HEK293 (cell line): ENCODE data around the gene SAMD3.

Source experiments
- CTCF ChIA-PET: fragments of 350-600 bp; formaldehyde crosslinking; extraction: SDS; loops from one replicate; lab custom pipeline; 2021; ENCODE audit warnings: antibody characterized with exemption; lab: Yijun Ruan, JAX
- POLR2A ChIA-PET: fragments of 300-600 bp; formaldehyde crosslinking; extraction: SDS; loops from one replicate; lab custom pipeline; 2020; ENCODE audit warnings: antibody characterized with exemption, inconsistent platforms; lab: Yijun Ruan, JAX
- H3K27ac ChIP-seq: fragments of 200-500 bp; sonication (Bioruptor generic); 2 replicates; pipeline ENCODE4 v1.5.1; 2014; ENCODE audit warnings: low read depth, low read length, control low read depth, inconsistent platforms; ENCODE audit errors: extremely low read depth
- H3K36me3 ChIP-seq, 2 experiments: fragments of 200-500 bp in 1 of 2; sonication (Bioruptor generic) in 1 of 2; 1 replicate in 1 of 2; 2 replicates in 1 of 2; pipeline ENCODE4 v1.5.1; 2014 to 2017; ENCODE audit warnings: inconsistent platforms in 2 of 2, low read length in 2 of 2; ENCODE audit not compliant: control insufficient read depth in 2 of 2, insufficient read depth in 1 of 2
- H3K4me1 ChIP-seq: fragments of 200-500 bp; sonication (Bioruptor generic); 2 replicates; pipeline ENCODE4 v1.5.1; 2014; ENCODE audit warnings: mild to moderate bottlenecking, low read length, inconsistent platforms; ENCODE audit not compliant: control insufficient read depth, insufficient read depth
- H3K4me3 ChIP-seq: 2 replicates; pipeline ENCODE4 v1.5.1; 2011; ENCODE audit warnings: low read depth, mild to moderate bottlenecking, control low read depth, low read length, moderate library complexity
- H3K9me3 ChIP-seq: fragments of 200-500 bp; sonication (Bioruptor generic); 2 replicates; pipeline ENCODE4 v1.5.1; 2014; ENCODE audit warnings: low read depth, low read length, inconsistent platforms; ENCODE audit not compliant: control insufficient read depth, insufficient read depth
- BCL11B ChIP-seq: fragments of 450-650 bp; formaldehyde crosslinking; IDR thresholded peaks from 2 replicates; pipeline ENCODE4 v1.5.1; 2016; ENCODE audit warnings: low read depth, missing biosample characterization, missing genetic modification characterization
- GLIS2 ChIP-seq: fragments of 450-650 bp; formaldehyde crosslinking; IDR thresholded peaks from 2 replicates; pipeline ENCODE4 v1.5.1; 2016; ENCODE audit warnings: missing biosample characterization, missing genetic modification characterization
- IKZF3 ChIP-seq: fragments of 450-650 bp; IDR thresholded peaks from 2 replicates; pipeline ENCODE4 v1.5.0; 2018; ENCODE audit warnings: missing biosample characterization, mild to moderate bottlenecking, missing genetic modification characterization, moderate library complexity
- MYNN ChIP-seq: fragments of 450-650 bp; formaldehyde crosslinking; IDR thresholded peaks from 2 replicates; pipeline ENCODE4 v1.5.1; 2016; ENCODE audit warnings: missing biosample characterization, missing genetic modification characterization, borderline replicate concordance
- MZF1 ChIP-seq: fragments of 450-650 bp; formaldehyde crosslinking; IDR thresholded peaks from 2 replicates; pipeline ENCODE4 v1.5.1; 2017; ENCODE audit warnings: missing biosample characterization, missing genetic modification characterization, borderline replicate concordance
- OSR2 ChIP-seq: fragments of 450-650 bp; formaldehyde crosslinking; IDR thresholded peaks from 2 replicates; pipeline ENCODE4 v1.5.1; 2016; ENCODE audit warnings: missing biosample characterization, missing genetic modification characterization
- REPIN1 ChIP-seq: fragments of 450-650 bp; formaldehyde crosslinking; IDR thresholded peaks from 2 replicates; pipeline ENCODE4 v1.5.1; 2017; ENCODE audit warnings: missing biosample characterization, missing genetic modification characterization, low read depth
- ZNF121 ChIP-seq: fragments of 450-650 bp; formaldehyde crosslinking; IDR thresholded peaks from 2 replicates; pipeline ENCODE4 v1.5.1; 2016; ENCODE audit warnings: missing biosample characterization, missing genetic modification characterization
- ZNF202 ChIP-seq: fragments of 450-650 bp; formaldehyde crosslinking; IDR thresholded peaks from 2 replicates; pipeline ENCODE4 v1.5.1; 2016; ENCODE audit warnings: missing biosample characterization, missing genetic modification characterization, borderline replicate concordance
- ZNF292 ChIP-seq: fragments of 450-650 bp; formaldehyde crosslinking; IDR thresholded peaks from 2 replicates; pipeline ENCODE4 v1.5.1; 2016; ENCODE audit warnings: low read depth, missing biosample characterization, missing genetic modification characterization, borderline replicate concordance
- ZNF48 ChIP-seq: fragments of 450-650 bp; formaldehyde crosslinking; IDR thresholded peaks from 2 replicates; pipeline ENCODE4 v1.5.1; 2016; ENCODE audit warnings: missing biosample characterization, missing genetic modification characterization
- ZNF530 ChIP-seq: fragments of 450-650 bp; formaldehyde crosslinking; IDR thresholded peaks from 2 replicates; pipeline ENCODE4 v1.5.1; 2016; ENCODE audit warnings: low read depth, missing biosample characterization, missing genetic modification characterization
- ZNF600 ChIP-seq: fragments of 450-650 bp; formaldehyde crosslinking; IDR thresholded peaks from 2 replicates; pipeline ENCODE4 v1.5.1; 2016; ENCODE audit warnings: missing biosample characterization, missing genetic modification characterization
- ZNF670 ChIP-seq: fragments of 450-650 bp; formaldehyde crosslinking; IDR thresholded peaks from 2 replicates; pipeline ENCODE4 v1.5.1; 2016; ENCODE audit warnings: missing biosample characterization, missing genetic modification characterization, low read depth
- ZNF747 ChIP-seq: fragments of 450-650 bp; formaldehyde crosslinking; IDR thresholded peaks from 2 replicates; pipeline ENCODE4 v1.5.1; 2016; ENCODE audit warnings: missing biosample characterization, missing genetic modification characterization
- ZNF791 ChIP-seq: fragments of 450-650 bp; formaldehyde crosslinking; IDR thresholded peaks from 2 replicates; pipeline ENCODE4 v1.5.1; 2016; ENCODE audit warnings: missing biosample characterization, missing genetic modification characterization
- TF ChIP-seq, protein P1 (sequence below): fragments of 450-650 bp; formaldehyde crosslinking; IDR thresholded peaks from 2 replicates; pipeline ENCODE4 v1.5.1; 2016; ENCODE audit warnings: missing biosample characterization, missing genetic modification characterization, borderline replicate concordance
- TF ChIP-seq, protein P2 (sequence below): fragments of 450-650 bp; formaldehyde crosslinking; IDR thresholded peaks from 2 replicates; pipeline ENCODE4 v1.5.1; 2016; ENCODE audit warnings: missing biosample characterization, missing genetic modification characterization
- TF ChIP-seq, protein P3 (sequence below): fragments of 450-650 bp; formaldehyde crosslinking; conservative IDR thresholded peaks from 2 replicates; pipeline ENCODE4 v1.5.1; 2016; ENCODE audit warnings: low read depth, missing biosample characterization, missing genetic modification characterization

Gene SAMD3

DNA sequence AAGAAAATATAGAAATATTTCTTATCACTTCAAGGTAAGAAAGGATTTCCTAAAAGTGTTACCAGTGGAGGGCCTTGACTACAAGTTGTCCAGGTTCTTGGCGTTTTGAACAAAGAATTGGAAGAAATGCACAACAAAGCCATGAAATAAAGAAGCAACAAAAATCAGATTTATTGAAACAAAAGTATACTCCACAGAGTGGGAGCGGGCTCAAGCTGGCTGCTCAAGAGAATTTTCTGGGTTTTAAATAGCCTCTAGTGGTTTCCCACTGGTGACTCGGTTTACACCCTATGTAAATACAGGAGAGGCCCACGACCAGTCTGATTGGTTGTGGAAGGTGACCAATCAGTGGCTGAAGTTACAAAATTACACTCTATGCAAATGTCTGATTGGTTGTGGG is 64.2 kb downstream of the SAMD3 start:
- no peak for TF ChIP-seq MYNN
- no peak for TF ChIP-seq IKZF3 (tag by site-specific recombination)
- TF ChIP-seq, protein P1, sequence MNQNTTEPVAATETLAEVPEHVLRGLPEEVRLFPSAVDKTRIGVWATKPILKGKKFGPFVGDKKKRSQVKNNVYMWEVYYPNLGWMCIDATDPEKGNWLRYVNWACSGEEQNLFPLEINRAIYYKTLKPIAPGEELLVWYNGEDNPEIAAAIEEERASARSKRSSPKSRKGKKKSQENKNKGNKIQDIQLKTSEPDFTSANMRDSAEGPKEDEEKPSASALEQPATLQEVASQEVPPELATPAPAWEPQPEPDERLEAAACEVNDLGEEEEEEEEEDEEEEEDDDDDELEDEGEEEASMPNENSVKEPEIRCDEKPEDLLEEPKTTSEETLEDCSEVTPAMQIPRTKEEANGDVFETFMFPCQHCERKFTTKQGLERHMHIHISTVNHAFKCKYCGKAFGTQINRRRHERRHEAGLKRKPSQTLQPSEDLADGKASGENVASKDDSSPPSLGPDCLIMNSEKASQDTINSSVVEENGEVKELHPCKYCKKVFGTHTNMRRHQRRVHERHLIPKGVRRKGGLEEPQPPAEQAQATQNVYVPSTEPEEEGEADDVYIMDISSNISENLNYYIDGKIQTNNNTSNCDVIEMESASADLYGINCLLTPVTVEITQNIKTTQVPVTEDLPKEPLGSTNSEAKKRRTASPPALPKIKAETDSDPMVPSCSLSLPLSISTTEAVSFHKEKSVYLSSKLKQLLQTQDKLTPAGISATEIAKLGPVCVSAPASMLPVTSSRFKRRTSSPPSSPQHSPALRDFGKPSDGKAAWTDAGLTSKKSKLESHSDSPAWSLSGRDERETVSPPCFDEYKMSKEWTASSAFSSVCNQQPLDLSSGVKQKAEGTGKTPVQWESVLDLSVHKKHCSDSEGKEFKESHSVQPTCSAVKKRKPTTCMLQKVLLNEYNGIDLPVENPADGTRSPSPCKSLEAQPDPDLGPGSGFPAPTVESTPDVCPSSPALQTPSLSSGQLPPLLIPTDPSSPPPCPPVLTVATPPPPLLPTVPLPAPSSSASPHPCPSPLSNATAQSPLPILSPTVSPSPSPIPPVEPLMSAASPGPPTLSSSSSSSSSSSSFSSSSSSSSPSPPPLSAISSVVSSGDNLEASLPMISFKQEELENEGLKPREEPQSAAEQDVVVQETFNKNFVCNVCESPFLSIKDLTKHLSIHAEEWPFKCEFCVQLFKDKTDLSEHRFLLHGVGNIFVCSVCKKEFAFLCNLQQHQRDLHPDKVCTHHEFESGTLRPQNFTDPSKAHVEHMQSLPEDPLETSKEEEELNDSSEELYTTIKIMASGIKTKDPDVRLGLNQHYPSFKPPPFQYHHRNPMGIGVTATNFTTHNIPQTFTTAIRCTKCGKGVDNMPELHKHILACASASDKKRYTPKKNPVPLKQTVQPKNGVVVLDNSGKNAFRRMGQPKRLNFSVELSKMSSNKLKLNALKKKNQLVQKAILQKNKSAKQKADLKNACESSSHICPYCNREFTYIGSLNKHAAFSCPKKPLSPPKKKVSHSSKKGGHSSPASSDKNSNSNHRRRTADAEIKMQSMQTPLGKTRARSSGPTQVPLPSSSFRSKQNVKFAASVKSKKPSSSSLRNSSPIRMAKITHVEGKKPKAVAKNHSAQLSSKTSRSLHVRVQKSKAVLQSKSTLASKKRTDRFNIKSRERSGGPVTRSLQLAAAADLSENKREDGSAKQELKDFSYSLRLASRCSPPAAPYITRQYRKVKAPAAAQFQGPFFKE (tag by site-specific recombination), result no peak
- TF ChIP-seq, all 188 proteins: peak for 0
- H3K9me3 ChIP-seq, result no peaks in the 10 kb centered on the region
- no peak overlapping the region for H3K4me3 ChIP-seq
- no peak overlapping the region for H3K27ac ChIP-seq
- H3K4me1 ChIP-seq, result no peaks in the 10 kb centered on the region
- POLR2A ChIA-PET, result no interaction called here
- CTCF ChIA-PET, result interaction anchor here (0.5 kb wide), 1 partner anchor 146 kb away, joined by 3 read pairs; no protein-coding TSS in a partner anchor
- no peaks in the 10 kb centered on the region for H3K36me3 ChIP-seq

DNA sequence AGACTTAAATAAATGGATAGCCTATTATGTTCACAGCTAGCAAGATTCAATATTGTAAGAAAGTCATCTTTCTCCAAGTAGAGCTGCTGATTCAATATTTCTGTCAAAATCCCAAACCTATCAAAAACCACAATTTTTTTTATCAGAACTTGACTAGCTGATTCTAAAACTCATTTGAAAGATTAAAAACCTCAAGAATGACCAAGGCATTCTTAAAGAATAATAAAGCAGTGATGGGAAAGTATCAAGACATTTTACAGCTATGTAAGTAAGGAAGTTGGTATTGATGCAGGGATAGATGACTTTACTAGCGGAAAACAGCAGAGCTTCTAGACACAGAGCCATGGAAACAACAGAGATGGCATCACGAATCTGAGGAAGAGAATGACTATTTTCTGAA is 64.7 kb downstream of the SAMD3 start:
- H3K27ac ChIP-seq, result no peak overlapping the region
- H3K4me1 ChIP-seq, result no peaks in the 10 kb centered on the region
- H3K36me3 ChIP-seq, result no peaks in the 10 kb centered on the region
- no peak overlapping the region for H3K4me3 ChIP-seq
- ChIA-PET POLR2A (no interaction called here), CTCF (no interaction called here)
- no peaks in the 10 kb centered on the region for H3K9me3 ChIP-seq
- TF ChIP-seq ZNF292 (tag by site-specific recombination), result no peak
- no peak for TF ChIP-seq GLIS2

GRCh38 chr6:130156908-130157307 is 65.8 kb downstream of the SAMD3 start:
- no peaks in the 10 kb centered on the region for H3K36me3 ChIP-seq
- H3K4me3 ChIP-seq, result no peak overlapping the region
- CTCF ChIA-PET, result no interaction called here
- no peak overlapping the region for H3K27ac ChIP-seq
- H3K4me1 ChIP-seq, result no peaks in the 10 kb centered on the region
- POLR2A ChIA-PET, result no interaction called here
- H3K9me3 ChIP-seq, result no peaks in the 10 kb centered on the region
- TF ChIP-seq BCL11B (tag by site-specific recombination) (no peak), ZNF202 (peak; percentile 73; the same call in 1 of the 2 replicates), REPIN1 (no peak), ZNF292 (tag by site-specific recombination) (no peak), ZNF121 (tag by site-specific recombination) (no peak), ZNF530 (no peak), MZF1 (tag by site-specific recombination) (no peak; the same call in 1 of the 2 replicates), ZNF747 (tag by site-specific recombination) (no peak), ZNF600 (no peak), ZNF791 (tag by site-specific recombination) (0 out of 2 replicates have a peak, but pooled peaks have one; percentile 38), OSR2 (tag by site-specific recombination) (no peak), ZNF670 (no peak), ZNF48 (tag by site-specific recombination) (no peak)
- TF ChIP-seq, protein P2, sequence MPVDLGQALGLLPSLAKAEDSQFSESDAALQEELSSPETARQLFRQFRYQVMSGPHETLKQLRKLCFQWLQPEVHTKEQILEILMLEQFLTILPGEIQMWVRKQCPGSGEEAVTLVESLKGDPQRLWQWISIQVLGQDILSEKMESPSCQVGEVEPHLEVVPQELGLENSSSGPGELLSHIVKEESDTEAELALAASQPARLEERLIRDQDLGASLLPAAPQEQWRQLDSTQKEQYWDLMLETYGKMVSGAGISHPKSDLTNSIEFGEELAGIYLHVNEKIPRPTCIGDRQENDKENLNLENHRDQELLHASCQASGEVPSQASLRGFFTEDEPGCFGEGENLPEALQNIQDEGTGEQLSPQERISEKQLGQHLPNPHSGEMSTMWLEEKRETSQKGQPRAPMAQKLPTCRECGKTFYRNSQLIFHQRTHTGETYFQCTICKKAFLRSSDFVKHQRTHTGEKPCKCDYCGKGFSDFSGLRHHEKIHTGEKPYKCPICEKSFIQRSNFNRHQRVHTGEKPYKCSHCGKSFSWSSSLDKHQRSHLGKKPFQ (tag by site-specific recombination), result no peak
- TF ChIP-seq, protein P3, sequence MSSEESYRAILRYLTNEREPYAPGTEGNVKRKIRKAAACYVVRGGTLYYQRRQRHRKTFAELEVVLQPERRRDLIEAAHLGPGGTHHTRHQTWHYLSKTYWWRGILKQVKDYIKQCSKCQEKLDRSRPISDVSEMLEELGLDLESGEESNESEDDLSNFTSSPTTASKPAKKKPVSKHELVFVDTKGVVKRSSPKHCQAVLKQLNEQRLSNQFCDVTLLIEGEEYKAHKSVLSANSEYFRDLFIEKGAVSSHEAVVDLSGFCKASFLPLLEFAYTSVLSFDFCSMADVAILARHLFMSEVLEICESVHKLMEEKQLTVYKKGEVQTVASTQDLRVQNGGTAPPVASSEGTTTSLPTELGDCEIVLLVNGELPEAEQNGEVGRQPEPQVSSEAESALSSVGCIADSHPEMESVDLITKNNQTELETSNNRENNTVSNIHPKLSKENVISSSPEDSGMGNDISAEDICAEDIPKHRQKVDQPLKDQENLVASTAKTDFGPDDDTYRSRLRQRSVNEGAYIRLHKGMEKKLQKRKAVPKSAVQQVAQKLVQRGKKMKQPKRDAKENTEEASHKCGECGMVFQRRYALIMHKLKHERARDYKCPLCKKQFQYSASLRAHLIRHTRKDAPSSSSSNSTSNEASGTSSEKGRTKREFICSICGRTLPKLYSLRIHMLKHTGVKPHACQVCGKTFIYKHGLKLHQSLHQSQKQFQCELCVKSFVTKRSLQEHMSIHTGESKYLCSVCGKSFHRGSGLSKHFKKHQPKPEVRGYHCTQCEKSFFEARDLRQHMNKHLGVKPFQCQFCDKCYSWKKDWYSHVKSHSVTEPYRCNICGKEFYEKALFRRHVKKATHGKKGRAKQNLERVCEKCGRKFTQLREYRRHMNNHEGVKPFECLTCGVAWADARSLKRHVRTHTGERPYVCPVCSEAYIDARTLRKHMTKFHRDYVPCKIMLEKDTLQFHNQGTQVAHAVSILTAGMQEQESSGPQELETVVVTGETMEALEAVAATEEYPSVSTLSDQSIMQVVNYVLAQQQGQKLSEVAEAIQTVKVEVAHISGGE (tag by site-specific recombination), result peak; percentile 73
